Activated CD8-positive, alpha-beta memory T cell treated with anti-CD3 and anti-CD28 coated beads, Interleukin-2, amount 50 U/mL, for 24 hours (primary cell): Measurements from ENCODE around the gene INF2.

Experiments
- DNase-seq: peaks from one replicate; pipeline ENCODE4 v3.0.0-alpha.2; 2020; ENCODE audit errors: extremely low read depth

Gene INF2

DNA sequence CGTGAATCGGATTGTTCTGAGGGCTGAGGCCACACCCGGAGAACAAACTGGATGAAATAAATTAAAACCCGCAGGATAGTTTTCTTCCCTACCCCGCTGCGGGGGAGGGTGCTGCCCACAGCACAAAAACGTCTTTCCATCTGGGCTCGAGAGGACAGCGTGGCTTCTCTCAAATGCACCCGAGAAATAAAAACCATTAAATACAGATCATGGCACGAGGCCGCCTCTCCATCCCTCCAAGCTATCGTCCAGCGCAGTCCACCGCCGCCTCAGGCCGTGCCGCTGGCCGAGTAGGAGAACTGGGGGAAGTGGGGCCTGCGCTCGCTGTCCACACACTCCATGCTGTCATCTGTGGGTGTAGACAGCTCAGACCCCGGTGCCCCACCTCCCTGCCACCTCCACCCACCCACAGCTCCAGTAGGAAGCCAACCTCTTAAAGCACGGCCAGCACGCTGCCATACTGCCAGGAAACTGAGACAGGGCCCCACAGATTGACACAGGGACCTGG lies 80.7 kb downstream of the INF2 start:
- DNase-seq: no peak

DNA sequence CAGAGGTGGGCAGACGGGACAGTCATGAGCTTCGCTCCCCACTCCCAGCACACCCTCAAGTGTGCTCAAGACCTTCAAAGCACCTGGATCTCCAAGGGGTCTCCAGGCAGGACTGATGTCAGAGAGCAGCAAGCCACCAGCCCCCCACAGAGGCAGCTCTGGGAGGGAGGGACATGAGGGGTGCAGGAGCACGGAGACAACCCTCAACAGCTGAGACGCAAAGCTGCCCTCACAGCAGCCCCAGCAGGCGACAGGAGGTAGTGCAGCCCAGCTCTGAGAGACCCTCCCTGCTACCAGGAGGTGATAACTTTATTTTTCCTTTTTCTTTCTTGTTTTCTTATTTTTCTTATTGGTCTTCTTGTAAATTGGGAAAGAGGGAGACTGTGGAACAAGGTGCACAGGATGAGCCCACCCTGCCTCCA lies 81.4 kb downstream of the INF2 start:
- no peak for DNase-seq

DNA sequence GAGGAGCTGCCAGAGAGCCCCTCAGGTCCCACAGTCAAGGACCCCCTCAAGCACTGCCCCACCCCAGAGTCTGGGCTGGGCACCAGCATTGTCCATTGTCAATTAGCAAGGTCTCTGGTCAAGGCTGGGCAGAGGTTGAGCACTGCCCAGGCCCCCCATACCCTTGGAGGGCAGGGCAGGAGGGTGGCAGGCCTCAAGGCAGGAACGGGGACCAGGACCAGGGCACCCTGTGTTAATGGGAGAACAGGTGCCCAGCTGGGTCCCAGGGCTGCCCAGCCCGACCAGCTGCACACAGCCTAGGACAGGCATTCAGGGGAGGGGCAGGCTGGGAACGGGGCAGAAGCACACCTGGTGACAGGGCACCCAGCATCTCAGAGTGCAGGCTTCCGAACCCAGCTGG lies 82.0 kb downstream of the INF2 start:
- no peak for DNase-seq
